ENCODE measurements around the gene NOTCH2.

NOTCH2 gene

DNA sequence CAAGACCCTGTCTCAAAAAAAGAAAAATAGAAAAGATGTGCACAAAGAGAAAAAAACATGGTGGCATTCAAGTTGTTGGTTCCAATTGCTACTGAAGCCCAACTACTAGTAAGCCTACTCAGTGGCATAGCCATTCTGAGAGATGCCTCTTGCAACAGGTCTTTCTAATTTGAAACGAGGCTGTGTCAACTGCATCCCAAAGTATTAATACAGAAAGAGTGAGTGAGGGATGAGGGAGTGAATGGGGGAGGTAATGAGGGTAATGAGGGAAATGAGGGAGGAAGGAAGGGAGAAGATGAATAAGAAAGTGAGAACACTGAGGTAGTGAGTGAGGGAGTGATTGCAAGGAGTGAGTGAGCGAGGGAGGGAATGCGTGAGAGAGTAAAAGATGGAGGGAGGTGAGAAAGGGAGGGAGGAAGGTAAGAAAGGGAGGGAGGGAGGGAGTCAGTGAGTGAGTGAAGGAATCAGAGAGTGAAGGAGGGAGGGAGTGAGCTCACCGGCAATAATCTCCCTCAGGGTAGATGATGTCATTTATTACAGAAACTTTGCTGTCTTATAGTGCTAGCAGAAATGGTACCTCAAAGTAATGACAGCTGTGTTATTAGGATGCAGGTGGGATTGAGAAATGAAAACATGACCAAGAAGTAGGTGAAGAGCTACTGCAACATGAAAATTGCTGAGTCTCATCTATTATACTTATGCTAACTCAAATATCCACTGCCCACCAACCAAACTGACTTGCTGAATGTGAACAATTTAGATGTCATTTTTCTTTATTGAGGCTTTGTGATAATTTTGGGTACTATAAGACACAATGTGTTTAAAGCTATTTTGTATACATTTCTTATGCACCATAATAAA is 97.5 kb downstream of the NOTCH2 start:
- DNase-seq: no peak

DNA sequence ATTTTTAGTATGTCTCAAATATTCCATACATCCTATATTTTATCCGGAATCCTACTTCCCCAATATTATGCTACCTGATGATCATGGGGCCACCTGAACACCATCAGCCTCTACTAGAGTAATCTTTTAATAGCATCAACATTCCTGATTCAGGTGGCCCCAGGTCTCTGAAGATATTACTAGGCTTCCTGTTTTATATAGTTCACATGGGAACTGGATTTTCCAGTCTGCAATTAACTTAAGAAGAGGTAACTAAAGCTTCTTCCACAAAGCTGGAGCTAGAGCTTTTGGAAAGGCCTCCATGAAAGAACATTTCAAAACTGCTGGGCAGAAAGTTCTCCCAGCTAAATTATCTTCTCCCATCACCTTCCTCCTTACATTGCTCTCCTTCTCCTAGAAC is 100.9 kb downstream of the NOTCH2 start:
- no peak for DNase-seq

DNA sequence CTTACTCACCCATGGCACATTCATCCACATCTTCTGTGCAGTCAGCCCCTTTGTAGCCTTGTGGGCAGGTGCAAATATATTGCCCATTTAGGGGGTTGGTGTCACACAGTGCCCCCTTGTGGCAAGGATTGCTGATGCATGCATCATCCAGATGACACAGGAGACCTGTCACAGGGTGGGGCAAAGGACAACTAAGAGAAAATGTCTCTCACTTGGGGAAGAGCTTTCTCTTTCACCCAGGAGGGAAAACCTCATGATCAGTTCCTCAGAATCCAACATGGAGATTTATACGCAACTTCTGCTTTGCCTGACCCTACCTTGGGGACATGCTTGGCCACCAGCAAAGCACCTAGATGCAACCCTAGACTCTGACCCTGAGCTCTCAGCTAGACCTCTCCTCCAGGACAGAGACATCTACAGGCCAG is 101.4 kb downstream of the NOTCH2 start:
- peak; percentile 80 for DNase-seq

DNA sequence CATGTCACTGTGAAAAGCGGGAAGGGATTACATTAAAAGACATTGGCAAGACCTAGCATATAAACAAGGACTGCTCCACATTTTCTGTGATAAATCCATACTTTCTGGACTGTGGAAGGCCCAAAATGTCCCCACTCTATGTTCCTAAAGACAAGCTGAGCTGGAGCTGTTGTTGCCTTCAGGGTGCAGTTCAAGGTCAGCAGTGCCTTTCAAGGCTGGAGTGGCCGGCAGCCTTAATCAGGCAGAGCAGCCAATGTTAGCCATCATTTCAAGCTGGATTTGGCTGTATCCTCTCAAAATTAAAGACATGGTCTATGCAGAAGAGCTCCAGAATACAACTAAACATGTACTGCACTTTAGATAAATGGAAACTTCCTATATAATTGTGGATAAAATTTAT is 102.8 kb downstream of the NOTCH2 start:
- no peak for DNase-seq

DNA sequence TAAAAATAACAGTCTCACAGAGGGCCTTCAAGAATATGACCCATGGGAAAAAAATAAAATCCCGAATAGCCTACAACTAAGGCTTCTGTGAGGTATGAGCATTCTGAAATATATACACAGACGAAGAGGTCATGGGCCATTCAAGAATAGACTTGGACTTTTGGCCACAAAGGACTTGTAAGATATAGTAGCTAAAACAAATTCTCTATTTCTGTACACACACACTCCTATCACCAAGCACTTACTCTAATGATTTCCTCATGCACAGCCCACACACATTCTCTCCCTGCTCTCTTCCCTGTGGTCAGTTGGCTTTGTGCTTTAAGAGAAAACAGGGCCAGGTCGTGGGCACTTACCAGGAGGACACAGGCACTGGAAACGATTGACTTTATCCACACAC is 103.4 kb downstream of the NOTCH2 start:
- no peak for DNase-seq

DNA sequence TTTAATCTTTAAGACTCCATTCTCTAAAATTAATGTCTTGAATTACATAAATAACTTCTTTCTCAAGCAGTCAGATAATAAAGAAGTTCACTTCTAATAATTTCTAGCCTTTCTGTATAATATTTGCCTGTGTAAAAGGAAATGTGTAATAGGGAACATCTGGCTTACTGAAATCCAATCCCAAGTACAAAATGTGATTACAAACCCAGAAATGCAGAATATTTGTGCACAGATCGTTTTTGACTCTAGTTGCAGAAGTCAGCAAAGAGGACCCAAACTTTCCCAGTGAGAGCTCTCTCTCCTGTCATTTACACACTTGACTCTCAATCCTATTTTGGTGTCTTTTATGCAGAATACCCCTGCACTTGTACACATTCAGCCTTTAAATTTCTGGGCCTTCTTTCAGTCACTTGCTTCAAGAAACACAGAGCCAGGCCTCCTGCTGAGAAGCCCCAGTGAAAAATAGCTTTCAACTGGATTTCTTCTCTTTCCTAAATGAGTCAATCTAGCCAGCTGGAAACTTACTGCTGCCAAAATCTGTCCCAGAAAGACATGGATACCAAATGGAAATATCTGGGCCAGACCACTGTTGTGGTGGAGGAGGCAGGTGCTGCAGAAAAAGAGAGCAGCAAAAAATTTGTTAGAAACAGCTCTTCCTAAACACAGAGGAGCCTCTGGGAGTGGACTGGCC is 104.6 kb downstream of the NOTCH2 start:
- no peak for DNase-seq

DNA sequence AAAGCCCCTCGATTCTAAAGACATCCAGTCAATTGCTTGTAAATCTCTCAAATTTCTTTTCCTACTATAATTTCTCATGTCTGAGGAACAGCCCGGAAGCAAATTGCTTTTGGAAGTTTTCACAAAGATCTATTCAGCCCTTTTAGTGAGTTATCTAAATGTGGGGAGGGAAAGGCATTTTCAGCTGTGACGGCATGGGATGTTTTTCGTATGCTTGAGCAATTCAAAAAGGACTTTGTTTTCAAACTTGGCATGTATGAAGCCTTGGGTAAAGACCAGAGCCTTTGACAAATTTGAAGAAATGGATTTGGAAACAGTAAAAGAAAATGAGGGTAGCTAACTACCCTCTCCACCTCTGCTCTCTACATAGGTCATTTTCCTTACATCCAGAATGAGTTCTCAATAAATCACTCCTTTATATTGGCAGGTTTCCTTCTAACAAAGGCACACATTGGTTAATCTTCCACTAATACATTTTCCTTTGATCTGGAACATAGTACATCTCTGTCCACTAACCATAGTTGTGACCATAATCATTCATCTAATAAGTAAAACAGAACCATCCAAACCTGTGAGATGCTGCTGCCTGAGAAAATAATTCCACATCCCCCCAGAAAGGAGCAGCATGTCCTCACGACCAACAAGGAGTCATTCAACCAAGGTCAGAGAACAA is 107.0 kb downstream of the NOTCH2 start:
- no peak for DNase-seq

DNA sequence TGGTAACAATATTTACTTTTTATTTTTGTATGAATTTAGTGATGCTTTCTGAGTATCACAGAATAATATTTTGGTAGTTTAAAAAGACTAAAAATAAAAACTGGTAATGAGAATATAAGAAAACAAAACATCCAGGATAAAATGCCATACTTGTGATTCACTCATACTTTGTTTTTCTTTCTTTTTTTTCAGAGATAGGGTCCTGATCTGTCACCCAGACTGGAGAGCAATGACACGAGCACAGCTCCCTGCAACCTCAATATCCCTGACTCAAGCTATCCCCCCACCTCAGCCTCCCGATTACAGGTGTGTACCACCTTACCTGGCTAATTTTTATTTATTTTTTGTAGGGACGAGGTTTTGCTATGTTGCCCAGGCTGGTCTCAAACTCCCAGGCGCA is 109.0 kb downstream of the NOTCH2 start:
- DNase-seq: no peak

DNA sequence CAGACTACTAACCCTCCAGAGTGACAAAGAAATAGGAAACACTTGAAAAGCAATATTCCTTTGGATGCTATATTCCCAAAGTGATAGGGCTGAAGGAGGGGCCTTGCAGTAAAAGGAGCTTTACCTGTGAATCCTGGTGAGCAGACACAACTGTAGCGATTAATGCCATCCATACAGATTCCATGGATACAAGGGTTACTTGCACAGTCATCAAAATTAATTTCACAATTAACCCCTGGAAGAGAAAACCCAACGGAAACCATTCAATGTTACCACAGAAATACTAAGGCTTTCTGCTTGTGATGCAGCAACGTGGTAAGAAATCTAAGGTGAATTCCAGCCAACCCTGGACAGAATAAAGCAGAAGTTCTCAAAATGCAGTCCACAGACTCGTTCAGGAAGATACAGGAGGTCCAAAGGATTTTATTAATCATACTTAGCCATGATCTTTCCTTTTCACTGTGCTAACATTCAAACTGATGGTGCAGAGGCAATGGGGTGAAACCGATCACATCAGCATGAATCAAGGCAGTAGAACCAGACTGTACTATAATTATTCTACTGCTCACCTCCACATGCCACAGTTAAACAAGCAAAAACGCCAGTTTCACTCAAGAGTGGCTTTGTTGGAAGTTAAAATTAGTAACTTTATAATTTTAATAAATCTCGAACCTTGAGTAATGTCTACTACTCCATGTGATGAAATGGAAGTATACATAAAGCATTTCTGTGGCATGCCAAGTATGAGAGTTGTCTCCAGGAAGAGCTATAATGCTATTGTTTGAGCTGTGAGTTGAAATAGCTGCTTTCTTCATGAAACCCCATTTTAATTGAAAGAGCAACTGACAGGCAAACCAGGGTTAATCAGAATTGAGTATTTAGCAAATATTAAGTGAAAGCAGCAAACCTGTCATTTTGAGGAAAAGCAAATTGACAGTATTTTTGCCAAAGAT is 109.9 kb downstream of the NOTCH2 start:
- DNase-seq: no peak

DNA sequence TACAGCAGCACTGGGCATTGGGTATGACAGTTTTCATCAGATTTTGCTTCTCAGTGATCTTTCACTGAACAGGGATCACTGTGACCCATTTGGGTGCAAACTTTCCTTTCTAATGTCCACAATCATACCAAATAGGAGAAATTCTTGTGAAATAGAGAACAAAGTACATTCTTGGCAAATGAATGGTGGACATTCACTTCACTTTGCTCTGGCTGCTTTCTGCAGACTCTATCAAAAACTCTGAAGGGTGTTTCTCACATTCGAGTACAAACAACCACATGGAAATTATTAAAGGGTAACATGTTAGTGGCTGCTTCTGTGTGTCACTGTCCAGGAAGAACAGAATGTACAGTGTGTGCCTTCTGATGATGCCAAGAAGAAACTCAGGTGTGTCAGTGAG is 111.2 kb downstream of the NOTCH2 start:
- DNase-seq: no peak

DNA sequence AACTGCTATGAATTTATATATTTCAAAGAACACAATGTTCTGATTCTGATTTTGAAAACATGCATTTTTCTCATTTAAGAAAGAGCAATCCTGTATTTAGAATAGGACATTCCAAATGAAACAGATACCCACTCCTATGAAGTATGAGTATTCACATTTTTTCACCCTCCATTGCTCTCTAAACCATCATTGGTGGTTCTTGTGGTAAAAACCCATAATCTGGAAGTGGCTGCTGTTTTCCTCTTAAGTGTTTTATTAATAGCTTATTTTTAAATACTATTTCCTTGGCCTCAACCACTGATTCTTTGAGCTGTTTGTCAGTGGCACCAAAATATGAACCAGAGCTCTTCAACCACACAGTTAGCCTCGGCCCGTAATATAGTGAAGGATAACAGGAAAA is 113.2 kb downstream of the NOTCH2 start:
- no peak for DNase-seq

DNA sequence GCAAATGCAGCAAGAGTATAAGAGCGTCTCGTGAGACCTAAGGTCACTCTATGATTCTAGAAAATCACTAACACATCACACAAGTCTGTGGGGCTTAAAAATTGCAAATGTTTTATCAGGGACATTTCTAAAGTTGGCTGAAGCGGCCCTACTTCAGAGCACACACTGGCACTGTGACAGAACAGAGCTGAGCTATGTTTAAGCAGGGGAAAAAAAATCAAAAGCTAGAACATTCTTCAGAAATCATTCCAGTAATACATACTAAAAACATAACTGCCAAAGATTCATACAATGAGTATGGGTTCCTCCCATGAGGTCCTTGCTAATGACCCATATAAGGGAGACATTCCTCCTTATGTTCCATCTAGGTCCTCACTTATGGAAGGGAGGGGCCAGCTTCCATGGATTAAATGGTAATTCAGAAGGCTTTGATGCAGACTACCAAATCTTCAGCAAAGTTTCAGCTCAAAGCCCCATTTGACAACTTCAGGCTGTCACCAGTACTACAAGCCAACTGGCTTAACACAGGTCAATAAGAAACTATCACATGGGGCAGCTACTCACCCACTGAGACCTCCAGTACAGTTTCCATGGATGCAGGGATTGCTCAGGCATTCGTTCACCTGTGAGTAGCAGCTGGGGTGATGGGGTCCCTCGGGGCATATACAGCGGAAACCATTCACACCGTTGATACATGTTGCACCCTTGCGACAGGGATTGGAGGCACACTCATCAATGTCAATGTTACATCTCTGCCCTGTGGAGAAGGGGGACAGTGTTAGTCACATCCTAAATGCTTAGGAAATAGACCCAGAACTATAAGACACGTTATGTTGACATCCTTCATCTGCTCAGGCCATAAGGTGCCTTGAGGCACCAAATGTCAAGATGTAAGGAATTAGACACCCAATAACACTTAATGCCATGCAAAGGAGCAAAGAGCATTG is 114.7 kb downstream of the NOTCH2 start:
- no peak for DNase-seq

DNA sequence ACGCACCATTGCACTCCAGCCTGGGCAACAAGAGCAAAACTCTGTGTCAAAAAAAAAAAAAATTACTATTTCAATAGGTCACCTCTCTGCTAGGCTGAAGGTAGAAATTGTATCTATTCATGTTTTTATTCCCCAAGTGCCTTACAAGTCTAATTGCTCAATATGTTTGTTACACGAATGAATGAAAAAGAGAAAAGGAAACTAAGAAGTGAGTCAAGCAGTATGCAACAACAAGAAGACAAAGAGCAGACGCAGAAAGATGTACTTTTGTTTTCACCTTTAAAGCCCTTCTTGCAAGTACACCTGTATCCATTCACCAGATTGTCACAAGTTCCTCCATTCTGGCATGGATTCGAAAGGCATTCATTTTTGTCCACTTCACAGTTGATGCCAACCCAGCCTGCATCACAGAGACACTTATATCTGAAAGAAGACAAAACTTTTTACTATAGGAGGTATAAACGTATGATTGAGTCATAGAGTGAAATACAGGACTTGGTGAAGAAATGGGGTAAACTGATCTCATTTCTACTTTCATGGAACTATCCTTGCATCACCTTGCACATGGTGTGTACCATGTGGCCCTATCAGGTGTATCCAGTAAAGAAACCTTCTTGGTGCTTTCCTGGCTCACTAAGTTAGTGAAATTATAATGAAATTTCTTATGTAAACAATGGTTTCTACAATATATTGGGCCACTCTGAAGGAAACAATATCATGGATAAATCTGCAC is 116.0 kb downstream of the NOTCH2 start:
- DNase-seq: no peak

DNA sequence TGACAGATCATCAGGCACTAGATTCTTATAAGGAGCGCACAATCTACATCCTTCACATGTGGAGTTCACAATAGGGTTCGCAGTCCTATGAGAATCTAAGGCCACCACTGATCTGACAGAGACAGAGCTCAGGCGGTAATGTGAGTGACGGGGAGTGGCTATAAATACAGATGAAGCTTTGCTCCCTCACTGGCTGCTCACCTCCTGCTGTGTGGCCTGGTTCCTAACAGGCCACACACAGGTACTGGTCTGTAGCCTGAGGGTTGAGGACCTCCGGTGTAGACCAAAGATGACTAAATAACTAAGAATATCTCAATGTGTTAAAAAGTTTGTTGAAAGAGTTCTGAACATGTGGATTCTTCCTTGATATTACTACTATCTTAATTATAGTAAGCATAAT is 117.0 kb downstream of the NOTCH2 start:
- no peak for DNase-seq

DNA sequence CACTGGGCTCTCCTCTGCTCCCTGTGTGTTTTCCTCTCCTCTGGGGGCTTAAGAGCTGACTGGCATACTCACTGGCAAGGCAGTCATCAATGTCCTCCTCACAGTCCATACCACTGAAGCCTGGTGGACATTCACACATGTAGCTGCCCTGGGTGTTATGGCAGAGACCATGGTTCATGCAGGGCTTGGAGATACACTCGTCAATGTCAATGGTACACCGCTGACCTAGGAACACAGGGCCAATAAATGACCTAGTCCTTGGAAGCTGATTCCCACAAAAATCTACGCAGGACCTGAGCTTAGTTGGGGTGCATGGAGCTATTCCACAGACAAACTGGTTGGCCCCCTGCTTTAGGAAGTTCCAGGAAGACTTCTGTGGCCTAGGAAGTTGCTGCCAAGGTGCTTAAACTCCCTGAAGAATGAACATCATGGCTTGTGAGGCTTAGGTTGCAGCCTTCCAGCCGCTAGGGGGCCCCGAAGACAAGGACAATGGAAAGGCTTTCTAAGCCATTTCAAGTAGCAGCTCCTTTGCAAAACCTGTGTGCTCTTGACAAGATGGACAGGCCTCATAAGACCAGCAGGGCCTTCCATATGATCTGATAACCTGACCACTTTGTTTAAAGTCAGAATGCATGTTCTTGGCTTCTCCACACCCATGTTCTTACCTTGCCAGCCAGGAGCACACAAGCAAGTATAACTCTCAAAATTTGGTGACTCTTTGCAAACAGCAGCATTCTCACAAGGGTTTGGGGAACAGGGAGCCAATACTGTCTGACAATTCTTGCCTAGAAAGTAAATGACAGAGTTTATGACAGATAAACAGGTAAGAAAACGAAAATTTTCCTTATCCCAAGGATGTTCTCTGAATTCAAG is 120.9 kb downstream of the NOTCH2 start:
- DNase-seq: peak; percentile 79

DNA sequence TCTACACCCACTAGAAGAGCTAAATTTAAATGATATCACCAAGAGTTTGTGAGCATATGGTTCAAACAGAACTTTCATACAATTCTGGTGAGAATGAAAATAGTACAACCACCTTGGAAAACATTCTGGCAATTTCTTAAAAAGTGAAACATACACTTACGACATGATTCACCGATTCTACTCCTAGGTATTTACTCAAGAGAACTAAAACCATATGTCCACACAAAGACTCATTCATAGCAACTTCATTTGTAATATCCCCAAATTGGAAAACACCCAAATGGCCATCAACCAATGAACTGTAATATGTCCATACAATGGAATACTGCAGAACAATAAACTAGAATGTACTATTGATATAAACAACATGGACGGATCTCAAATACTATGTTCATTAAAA is 122.0 kb downstream of the NOTCH2 start:
- DNase-seq: no peak

DNA sequence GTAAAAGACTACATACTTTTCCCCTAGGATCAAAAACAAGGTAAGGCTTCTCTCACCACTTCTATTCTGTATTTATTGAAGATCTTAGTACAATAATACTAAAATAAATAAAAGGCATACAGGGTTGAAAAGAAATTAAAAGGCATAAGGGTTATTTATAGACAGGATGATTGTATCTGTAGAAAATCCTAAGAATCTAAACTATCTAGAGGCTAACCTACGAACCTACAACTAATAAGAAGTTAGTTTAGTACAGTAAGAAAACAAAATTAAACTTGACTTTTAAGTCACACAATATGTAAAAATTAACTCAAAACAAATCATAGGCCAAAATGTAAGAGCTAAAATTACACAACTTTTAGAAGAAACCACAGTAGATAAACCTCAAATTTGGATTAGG is 122.7 kb downstream of the NOTCH2 start:
- no peak for DNase-seq

DNA sequence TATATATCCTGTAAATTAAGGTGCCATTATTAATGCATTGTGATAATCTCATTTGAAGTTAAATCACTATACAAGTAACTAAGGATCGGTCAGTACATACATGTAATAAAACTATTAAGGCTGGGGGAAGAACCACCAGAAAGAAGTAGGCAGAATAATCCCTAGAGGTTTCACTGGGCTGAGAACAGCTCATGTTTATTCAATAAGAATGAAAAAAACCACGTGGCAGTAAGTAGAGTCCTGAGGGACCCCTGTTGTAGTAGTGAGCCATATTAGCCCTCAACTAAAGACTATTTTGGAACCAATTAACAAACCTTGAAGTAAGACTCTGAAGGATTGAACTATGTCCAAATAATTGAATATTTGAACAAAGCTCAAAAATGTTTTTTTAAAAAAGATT is 126.2 kb downstream of the NOTCH2 start:
- DNase-seq: no peak

DNA sequence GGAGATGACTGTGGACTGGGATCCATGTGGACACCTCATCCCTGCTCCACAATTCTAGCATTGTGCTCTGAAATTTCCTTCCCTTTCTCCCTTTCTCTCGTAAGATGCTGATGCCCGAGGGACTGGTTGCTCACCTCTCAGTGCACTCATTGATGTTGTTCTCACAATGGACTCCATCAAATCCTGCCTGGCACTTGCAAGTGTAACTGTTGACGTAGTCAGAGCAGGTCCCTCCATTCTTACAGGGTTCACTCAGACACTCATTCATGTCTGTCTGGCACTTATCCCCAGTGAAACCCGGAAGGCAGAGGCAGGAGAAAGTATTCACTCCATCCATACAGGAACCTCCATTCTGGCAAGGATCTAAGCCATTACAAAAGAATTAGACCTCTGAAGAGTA is 128.1 kb downstream of the NOTCH2 start:
- no peak for DNase-seq

DNA sequence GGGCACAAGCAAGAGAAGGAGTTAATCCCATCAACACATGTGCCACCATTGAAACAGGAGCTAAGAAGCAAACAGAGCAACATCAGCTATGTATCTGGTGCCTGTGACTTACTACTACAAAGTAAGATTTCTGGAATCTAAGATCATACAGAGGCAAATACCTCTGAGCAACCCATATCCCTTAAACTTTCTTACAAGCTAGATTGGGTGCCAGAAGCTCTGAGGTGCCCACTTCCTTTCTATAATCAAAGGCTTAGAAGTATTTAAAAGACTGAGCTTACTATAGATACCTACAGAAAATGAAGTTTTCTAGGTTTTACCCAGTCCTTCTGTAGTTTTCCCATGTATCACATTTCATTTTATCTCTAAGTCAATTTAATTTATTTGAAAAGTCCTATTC is 128.8 kb downstream of the NOTCH2 start:
- no peak for DNase-seq
